GM12892 (cell line): Measurements from ENCODE around the gene EFL1.
"Not testable (repeated sequence)": the region's sequence is repeated elsewhere in the genome, so short reads cannot be mapped to it uniquely, and the experiment has no call there.

Experiments used
- DNase-seq: peaks from one replicate; pipeline ENCODE4 v3.0.0; 2011; ENCODE audit not compliant: insufficient read length
- FAIRE-seq: peaks from 2 replicates; lab custom pipeline; 2011; peaks lifted over from hg19 to GRCh38; lab: Jason Lieb, UNC
- POLR2A ChIP-seq: IDR thresholded peaks from 2 replicates; pipeline ENCODE4 v1.6.1; 2011; ENCODE audit warnings: low read depth, low read length, control low read depth
- POLR2AphosphoS5 ChIP-seq: IDR thresholded peaks from 2 replicates; pipeline ENCODE4 v1.6.1; 2011; ENCODE audit warnings: low read depth, low read length, control low read depth
- TAF1 ChIP-seq: IDR thresholded peaks from 2 replicates; pipeline ENCODE4 v1.6.1; 2011; ENCODE audit warnings: low read depth, mild to moderate bottlenecking, control low read depth, low read length, borderline replicate concordance

EFL1 gene

GRCh38 chr15:82197733-82198594 is 64.6 kb downstream of the EFL1 start:
- peak; percentile 81 for FAIRE-seq
- TF ChIP-seq POLR2AphosphoS5 (no peak), TAF1 (no peak), POLR2A (no peak)
- DNase-seq = peak; percentile 23

GRCh38 chr15:82196353-82196752 is 66.2 kb downstream of the EFL1 start:
- no peak for FAIRE-seq
- no peak for TF ChIP-seq TAF1
- no peak for TF ChIP-seq POLR2A
- no peak for TF ChIP-seq POLR2AphosphoS5
- DNase-seq = no peak

- not testable (repeated sequence) for FAIRE-seq, DNase-seq
Measured at GRCh38 chr15:82195818-82196217, 66.7 kb downstream of the EFL1 start.

GRCh38 chr15:82194488-82194887 is 68.0 kb downstream of the EFL1 start:
- not testable (repeated sequence) for DNase-seq, FAIRE-seq

GRCh38 chr15:82193435-82193834 is 69.1 kb downstream of the EFL1 start:
- DNase-seq, FAIRE-seq: not testable (repeated sequence)

GRCh38 chr15:82192394-82192793 is 70.1 kb downstream of the EFL1 start:
- not testable (repeated sequence) for FAIRE-seq, DNase-seq

- FAIRE-seq = no peak
Measured at GRCh38 chr15:82186719-82187406, 75.7 kb downstream of the EFL1 start.

GRCh38 chr15:82186161-82186560 is 76.4 kb downstream of the EFL1 start:
- no peak for TF ChIP-seq TAF1
- no peak for TF ChIP-seq POLR2AphosphoS5
- no peak for TF ChIP-seq POLR2A
- FAIRE-seq = no peak
- no peak for DNase-seq

More at GRCh38 chr15:82186719-82187406, 75.7 kb downstream of the EFL1 start:
- DNase-seq = no peak
- TF ChIP-seq POLR2AphosphoS5 (no peak), POLR2A (no peak), TAF1 (no peak)

- no peak for TF ChIP-seq POLR2A
- FAIRE-seq (no peak), DNase-seq (no peak)
Measured at GRCh38 chr15:82184776-82185175, 77.8 kb downstream of the EFL1 start.

GRCh38 chr15:82184355-82184754 is 78.2 kb downstream of the EFL1 start:
- TF ChIP-seq POLR2AphosphoS5 = no peak
- no peak for TF ChIP-seq TAF1
- TF ChIP-seq POLR2A = no peak
- no peak for FAIRE-seq

GRCh38 chr15:82183121-82184031 is 79.2 kb downstream of the EFL1 start:
- no peak for FAIRE-seq
- DNase-seq = no peak
- TF ChIP-seq POLR2A (no peak), TAF1 (no peak), POLR2AphosphoS5 (no peak)

More at GRCh38 chr15:82184355-82184754, 78.2 kb downstream of the EFL1 start:
- no peak for DNase-seq

- DNase-seq (no peak), FAIRE-seq (no peak)
- TF ChIP-seq POLR2A (no peak), TAF1 (no peak), POLR2AphosphoS5 (no peak)
Measured at GRCh38 chr15:82181371-82181770, 81.2 kb downstream of the EFL1 start.
